Measurements from ENCODE around the gene HPN. TPM values are rescaled to one million over a fixed set of nuclear protein-coding genes. Genes with fewer than 3 reads are reported as not detected.

HPN gene
- total RNA-seq, 1 donor from 2014 or later, result 2.3 TPM

DNA sequence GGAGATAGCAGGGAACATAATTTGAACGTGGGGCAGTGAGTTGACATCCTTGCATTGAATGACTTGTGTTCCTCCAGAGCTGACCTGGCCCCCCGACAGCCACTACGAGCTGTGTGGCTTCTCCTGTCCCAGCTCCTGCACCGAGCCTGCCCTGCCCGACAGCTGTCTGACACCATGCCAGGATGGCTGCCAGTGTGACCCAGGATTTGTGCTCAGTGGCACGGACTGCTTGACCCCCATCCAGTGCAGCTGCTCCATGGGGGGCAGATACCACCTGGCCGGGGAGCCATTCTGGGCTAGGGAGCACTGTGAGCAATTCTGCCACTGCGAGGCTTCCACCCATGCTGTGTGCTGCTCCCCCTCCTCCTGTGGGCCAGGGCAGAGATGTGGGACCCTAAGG is 44.9 kb downstream of the HPN start:
- Histone ChIP-seq H3K27me3 (ENCODE audit: control insufficient read depth, insufficient read depth, low read length) (peaks cover 10% of the 10 kb centered on the region), H3K36me3 (ENCODE audit: control insufficient read depth, insufficient read depth, low read length) (no peaks in the 10 kb centered on the region), H3K4me3 (ENCODE audit: low read depth, low read length) (no peak overlapping the region)
- no peak for DNase-seq (ENCODE audit: low read depth)
- TF ChIP-seq, protein P1, sequence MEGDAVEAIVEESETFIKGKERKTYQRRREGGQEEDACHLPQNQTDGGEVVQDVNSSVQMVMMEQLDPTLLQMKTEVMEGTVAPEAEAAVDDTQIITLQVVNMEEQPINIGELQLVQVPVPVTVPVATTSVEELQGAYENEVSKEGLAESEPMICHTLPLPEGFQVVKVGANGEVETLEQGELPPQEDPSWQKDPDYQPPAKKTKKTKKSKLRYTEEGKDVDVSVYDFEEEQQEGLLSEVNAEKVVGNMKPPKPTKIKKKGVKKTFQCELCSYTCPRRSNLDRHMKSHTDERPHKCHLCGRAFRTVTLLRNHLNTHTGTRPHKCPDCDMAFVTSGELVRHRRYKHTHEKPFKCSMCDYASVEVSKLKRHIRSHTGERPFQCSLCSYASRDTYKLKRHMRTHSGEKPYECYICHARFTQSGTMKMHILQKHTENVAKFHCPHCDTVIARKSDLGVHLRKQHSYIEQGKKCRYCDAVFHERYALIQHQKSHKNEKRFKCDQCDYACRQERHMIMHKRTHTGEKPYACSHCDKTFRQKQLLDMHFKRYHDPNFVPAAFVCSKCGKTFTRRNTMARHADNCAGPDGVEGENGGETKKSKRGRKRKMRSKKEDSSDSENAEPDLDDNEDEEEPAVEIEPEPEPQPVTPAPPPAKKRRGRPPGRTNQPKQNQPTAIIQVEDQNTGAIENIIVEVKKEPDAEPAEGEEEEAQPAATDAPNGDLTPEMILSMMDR (IDR thresholded peaks at IDR 0.05; ENCODE audit: insufficient read depth, low read length, poor library complexity, severe bottlenecking), result no peak

DNA sequence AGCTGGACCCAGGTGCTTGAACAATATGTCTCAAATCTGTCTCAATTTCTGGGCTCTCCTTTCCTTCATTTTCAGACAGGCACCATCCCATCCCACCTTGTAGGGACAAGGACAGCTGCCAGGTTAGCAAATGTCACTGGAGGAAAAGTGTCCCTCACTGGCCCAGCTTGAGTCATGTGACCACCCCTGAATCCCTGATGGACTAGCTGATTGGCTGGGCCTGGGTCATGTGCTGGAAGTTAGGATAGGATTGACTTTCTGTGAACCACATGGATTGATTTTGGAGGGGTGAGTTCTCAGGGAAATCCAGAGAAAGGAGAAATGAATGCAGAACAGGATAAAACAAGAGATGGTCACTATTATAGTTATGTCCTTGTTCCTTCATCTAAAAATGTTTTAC is 45.9 kb downstream of the HPN start:
- TF ChIP-seq, protein P1 (IDR thresholded peaks at IDR 0.05; ENCODE audit: insufficient read depth, low read length, poor library complexity, severe bottlenecking), result no peak
- no peak overlapping the region for H3K4me3 ChIP-seq (ENCODE audit: low read depth, low read length)
- peaks cover 10% of the 10 kb centered on the region for H3K27me3 ChIP-seq (ENCODE audit: control insufficient read depth, insufficient read depth, low read length)
- DNase-seq (ENCODE audit: low read depth), result no peak
- no peaks in the 10 kb centered on the region for H3K36me3 ChIP-seq (ENCODE audit: control insufficient read depth, insufficient read depth, low read length)

DNA sequence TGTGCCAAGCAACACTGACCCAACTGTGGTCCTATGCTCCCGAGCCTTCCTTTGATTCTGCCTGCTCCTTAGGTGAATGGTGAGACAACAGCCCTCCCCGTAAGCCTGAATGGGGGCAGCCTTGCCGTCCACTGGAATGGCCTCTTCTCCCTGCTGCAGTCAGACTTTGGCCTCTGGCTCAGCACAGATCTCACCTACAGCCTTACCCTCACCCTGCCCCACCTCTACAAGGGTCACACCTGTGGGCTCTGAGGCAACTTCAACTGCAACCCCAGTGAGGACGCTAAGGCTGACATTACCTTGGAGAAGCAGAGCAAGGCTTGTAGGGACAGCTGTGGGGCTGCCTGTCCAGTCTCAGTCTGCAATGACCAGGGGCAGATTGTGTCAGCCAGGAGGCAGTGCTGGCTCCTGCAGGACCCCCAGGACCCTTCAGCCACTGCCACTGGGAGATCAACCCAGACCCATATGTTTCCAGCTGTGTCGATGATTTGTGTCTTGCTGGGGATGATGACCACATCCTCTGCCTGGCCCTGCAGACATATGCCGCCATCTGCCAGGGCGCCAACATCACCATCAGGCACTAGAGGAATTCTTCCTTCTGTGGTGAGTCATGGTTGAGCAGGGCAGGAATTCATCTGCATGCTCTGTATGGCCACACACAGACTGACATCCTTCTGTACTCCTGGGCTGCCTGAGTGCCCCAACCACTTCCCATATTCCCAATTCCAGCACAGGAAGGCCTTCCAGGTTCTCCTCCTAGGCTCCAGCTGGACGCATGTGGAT is 46.8 kb downstream of the HPN start:
- Histone ChIP-seq H3K4me3 (ENCODE audit: low read depth, low read length) (no peak overlapping the region), H3K36me3 (ENCODE audit: control insufficient read depth, insufficient read depth, low read length) (no peaks in the 10 kb centered on the region), H3K27me3 (ENCODE audit: control insufficient read depth, insufficient read depth, low read length) (peaks cover 10% of the 10 kb centered on the region)
- TF ChIP-seq, protein P1 (IDR thresholded peaks at IDR 0.05; ENCODE audit: insufficient read depth, low read length, poor library complexity, severe bottlenecking), result no peak
- peak; percentile 56 for DNase-seq (ENCODE audit: low read depth)

DNA sequence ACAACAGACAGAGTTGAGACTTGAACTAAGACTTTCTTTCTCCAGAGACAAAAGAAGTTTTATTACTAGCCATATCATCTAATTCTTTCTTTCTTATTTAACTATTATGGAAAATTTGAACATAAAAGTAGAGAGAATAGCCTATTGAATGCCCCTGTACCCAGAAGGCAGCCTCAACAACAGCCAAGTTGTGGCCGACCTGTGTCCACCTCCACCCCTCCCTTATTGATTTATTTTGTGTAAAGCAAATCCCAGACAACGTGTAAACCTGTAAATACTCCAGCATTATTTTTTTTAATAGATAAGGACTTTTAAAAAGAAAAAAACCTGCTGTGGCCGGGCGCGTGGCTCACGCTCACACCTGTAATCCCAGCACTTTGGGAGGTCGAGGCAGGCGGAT is 48.0 kb downstream of the HPN start:
- DNase-seq (ENCODE audit: low read depth), result no peak
- TF ChIP-seq, protein P1 (IDR thresholded peaks at IDR 0.05; ENCODE audit: insufficient read depth, low read length, poor library complexity, severe bottlenecking), result no peak
- Histone ChIP-seq H3K27me3 (ENCODE audit: control insufficient read depth, insufficient read depth, low read length) (peaks cover 10% of the 10 kb centered on the region), H3K36me3 (ENCODE audit: control insufficient read depth, insufficient read depth, low read length) (no peaks in the 10 kb centered on the region), H3K4me3 (ENCODE audit: low read depth, low read length) (no peak overlapping the region)

DNA sequence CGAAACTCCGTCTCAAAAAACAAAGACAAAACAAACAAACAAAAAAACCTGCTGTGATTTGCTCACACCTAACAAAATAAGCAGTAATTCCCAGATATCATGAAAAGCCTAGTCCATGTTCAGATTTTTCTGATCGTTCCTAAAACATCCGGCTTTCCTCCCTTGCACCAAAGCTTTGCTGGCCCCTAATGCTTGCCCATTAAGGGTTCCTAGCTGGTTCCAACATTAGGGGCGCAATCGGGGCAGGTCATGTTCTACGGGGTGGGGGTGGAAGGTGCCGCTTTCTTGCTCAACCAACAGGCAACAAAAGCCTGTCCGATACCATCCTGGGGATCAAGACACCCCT is 48.6 kb downstream of the HPN start:
- Histone ChIP-seq H3K27me3 (ENCODE audit: control insufficient read depth, insufficient read depth, low read length) (peaks cover 10% of the 10 kb centered on the region), H3K36me3 (ENCODE audit: control insufficient read depth, insufficient read depth, low read length) (no peaks in the 10 kb centered on the region), H3K4me3 (ENCODE audit: low read depth, low read length) (no peak overlapping the region)
- DNase-seq (ENCODE audit: low read depth), result no peak
- TF ChIP-seq, protein P1 (IDR thresholded peaks at IDR 0.05; ENCODE audit: insufficient read depth, low read length, poor library complexity, severe bottlenecking), result no peak

Data from kidney epithelial cell (primary cell).